NT2/D1 (cell line): ENCODE results near the gene SEMA3A.
A peak's percentile ranks its signal among the peaks of the same experiment; 100 is the strongest.

Source experiments
- DNase-seq: peaks from one replicate; pipeline ENCODE4 v3.0.0-alpha.2; 2011; ENCODE audit warnings: low read depth, low spot score
- H3K27me3 ChIP-seq: 2 replicates; pipeline ENCODE4 v1.6.0; 2011; ENCODE audit warnings: mild to moderate bottlenecking; ENCODE audit not compliant: insufficient read length, insufficient read depth
- H3K36me3 ChIP-seq: 2 replicates; pipeline ENCODE4 v1.6.1; 2011; ENCODE audit warnings: mild to moderate bottlenecking, low read length, mixed read lengths; ENCODE audit not compliant: insufficient read depth, insufficient read length
- H3K4me1 ChIP-seq: 2 replicates; pipeline ENCODE4 v1.5.1; 2011; ENCODE audit not compliant: insufficient read depth, insufficient read length
- H3K4me3 ChIP-seq: 2 replicates; pipeline ENCODE4 v1.5.1; 2011; ENCODE audit warnings: low read depth; ENCODE audit not compliant: insufficient read length
- H3K9ac ChIP-seq: 2 replicates; pipeline ENCODE4 v1.6.0; 2011; ENCODE audit warnings: low read depth; ENCODE audit not compliant: insufficient read length
- H3K9me3 ChIP-seq: 2 replicates; pipeline ENCODE4 v1.5.1; 2011; ENCODE audit warnings: mild to moderate bottlenecking, low read length; ENCODE audit not compliant: insufficient read depth
- SUZ12 ChIP-seq: IDR thresholded peaks from 2 replicates; pipeline ENCODE4 v1.6.1; 2011; ENCODE audit not compliant: insufficient read length, insufficient read depth; ENCODE audit errors: extremely low read depth
- YY1 ChIP-seq: IDR thresholded peaks from 2 replicates; pipeline ENCODE4 v1.6.1; 2011; ENCODE audit not compliant: insufficient read length, insufficient read depth
- ZNF274 ChIP-seq: IDR thresholded peaks from 2 replicates; pipeline ENCODE4 v1.6.1; 2011; ENCODE audit warnings: mild to moderate bottlenecking, low read depth, low read length

SEMA3A gene

DNA sequence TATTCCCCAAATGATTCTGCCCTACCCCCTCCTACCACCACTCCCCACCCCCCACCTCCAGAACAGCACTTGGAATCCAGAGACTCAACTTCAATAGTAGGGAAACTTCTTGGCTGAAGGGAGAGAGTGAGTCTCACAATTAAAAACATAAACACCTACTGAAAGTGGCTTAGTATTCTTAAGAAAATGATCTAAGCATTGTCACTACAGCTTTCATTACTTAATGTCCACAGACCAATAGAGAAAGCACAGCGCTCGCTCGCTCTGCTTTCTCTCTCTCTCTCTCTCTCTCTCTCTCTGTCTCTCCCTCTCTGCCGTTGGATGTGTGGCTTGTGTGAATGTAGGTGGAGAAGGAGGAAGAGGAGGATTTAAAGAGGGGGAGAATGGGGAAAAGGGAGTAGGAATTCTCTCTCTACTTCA, 1.5 kb upstream of the SEMA3A start:
- Histone ChIP-seq H3K9ac (no peak overlapping the region), H3K4me3 (no peak overlapping the region)

GRCh38 chr7:84195295-84196060, 889 bp upstream of the SEMA3A start:
- Histone ChIP-seq H3K27me3 (no peaks in the 10 kb centered on the region), H3K9me3 (no peaks in the 10 kb centered on the region), H3K4me3 (peak overlapping the region; percentile 8), H3K9ac (no peak overlapping the region), H3K4me1 (no peaks in the 10 kb centered on the region), H3K36me3 (no peaks in the 10 kb centered on the region)
- TF ChIP-seq YY1 (no peak), ZNF274 (no peak), SUZ12 (no peak)
- no peak for DNase-seq

More for the DNA sequence above, 1.5 kb upstream of the SEMA3A start:
- peak; percentile 20 for DNase-seq
- Histone ChIP-seq H3K4me1 (no peaks in the 10 kb centered on the region), H3K9me3 (no peaks in the 10 kb centered on the region), H3K27me3 (no peaks in the 10 kb centered on the region), H3K36me3 (no peaks in the 10 kb centered on the region)
- no peak for TF ChIP-seq SUZ12
- TF ChIP-seq ZNF274: no peak
- TF ChIP-seq YY1: no peak

DNA sequence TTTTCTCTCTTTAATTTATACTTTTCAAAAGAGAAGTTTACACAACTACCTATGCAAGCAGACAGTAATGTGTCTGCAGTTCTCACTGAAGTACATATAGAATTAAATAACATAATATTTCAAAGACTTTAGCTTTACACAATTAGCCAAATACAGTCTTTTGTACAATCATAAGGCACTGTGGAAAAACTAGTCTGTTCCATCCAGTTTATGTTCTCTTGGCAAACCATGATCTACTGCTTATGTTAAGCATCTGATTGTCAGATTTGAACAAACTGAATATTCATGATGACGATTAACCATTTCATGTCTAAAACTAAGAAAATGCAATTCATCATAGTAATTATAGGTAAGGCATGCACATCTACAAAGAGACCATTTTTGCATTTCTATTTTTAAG, 842 bp downstream of the SEMA3A start:
- Histone ChIP-seq H3K9me3 (no peaks in the 10 kb centered on the region), H3K27me3 (no peaks in the 10 kb centered on the region), H3K4me1 (no peaks in the 10 kb centered on the region), H3K4me3 (peak overlapping the region; percentile 35), H3K36me3 (no peaks in the 10 kb centered on the region), H3K9ac (no peak overlapping the region)
- DNase-seq: no peak
- no peak for TF ChIP-seq SUZ12
- TF ChIP-seq ZNF274: no peak
- no peak for TF ChIP-seq YY1

DNA sequence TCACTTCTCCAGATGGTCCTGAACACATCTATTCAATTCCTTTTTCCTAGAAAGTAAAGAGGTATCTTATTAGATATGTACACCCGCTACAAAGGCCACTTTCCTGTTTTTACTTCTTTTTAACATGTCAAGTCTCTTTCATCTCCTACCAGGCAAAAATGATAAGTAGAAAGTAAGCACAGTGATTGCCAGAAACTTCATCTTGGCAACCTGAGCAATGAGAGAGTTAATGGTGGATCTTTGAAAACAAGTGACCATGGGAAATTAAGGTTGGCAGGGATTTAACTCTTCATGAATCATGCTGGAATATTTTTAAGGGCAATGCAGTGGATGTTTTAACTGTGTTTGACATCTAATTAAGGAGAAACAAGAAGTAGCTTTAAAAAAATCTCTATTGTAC, 2.7 kb downstream of the SEMA3A start:
- H3K9ac ChIP-seq: no peak overlapping the region

GRCh38 chr7:84191261-84191660, 3.3 kb downstream of the SEMA3A start:
- Histone ChIP-seq H3K36me3 (no peaks in the 10 kb centered on the region), H3K9ac (no peak overlapping the region), H3K27me3 (no peaks in the 10 kb centered on the region), H3K9me3 (no peaks in the 10 kb centered on the region), H3K4me3 (no peak overlapping the region), H3K4me1 (no peaks in the 10 kb centered on the region)
- no peak for TF ChIP-seq YY1
- no peak for DNase-seq

More for the DNA sequence above, 2.7 kb downstream of the SEMA3A start:
- H3K4me1 ChIP-seq: no peaks in the 10 kb centered on the region
- no peak for DNase-seq
- no peaks in the 10 kb centered on the region for H3K27me3 ChIP-seq
- TF ChIP-seq SUZ12 (no peak), ZNF274 (no peak), YY1 (no peak)
- no peaks in the 10 kb centered on the region for H3K36me3 ChIP-seq
- no peak overlapping the region for H3K4me3 ChIP-seq
- no peaks in the 10 kb centered on the region for H3K9me3 ChIP-seq

- Histone ChIP-seq H3K9me3 (no peaks in the 10 kb centered on the region), H3K4me1 (no peaks in the 10 kb centered on the region), H3K4me3 (no peak overlapping the region), H3K27me3 (no peaks in the 10 kb centered on the region), H3K9ac (no peak overlapping the region), H3K36me3 (no peaks in the 10 kb centered on the region)
- no peak for DNase-seq
- TF ChIP-seq SUZ12: no peak
- no peak for TF ChIP-seq YY1
Observed at GRCh38 chr7:84190016-84190705, 4.4 kb downstream of the SEMA3A start.

DNA sequence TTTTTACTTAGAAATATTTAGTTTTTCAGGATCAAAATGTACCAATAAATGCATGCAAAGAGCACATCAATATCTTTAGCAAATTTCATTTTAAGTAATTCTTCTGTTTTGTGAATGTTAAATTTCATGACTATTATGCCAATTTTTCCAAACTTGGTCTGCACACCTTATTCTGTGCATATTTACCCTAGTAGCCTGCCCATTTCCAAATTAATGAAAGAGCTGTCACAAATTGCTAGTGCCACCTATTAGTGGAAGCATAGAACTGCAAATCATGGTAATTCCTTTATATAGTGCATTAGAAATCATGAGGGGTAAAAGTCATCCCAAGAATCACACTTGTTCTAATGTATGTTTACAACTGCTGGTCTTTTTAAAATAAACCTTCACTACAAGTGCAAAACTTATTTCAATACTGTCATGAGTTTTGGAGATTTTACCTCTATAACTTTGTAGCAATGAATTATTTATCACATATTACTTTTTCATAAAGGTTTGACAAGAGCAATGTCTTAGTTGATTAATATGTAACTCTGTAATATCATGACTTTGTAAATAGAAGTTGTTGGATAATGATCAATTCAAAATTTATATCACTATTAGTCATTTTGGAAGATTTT, 5.7 kb downstream of the SEMA3A start:
- H3K9me3 ChIP-seq: no peaks in the 10 kb centered on the region
- TF ChIP-seq SUZ12 (no peak), YY1 (no peak), ZNF274 (no peak)
- no peaks in the 10 kb centered on the region for H3K4me1 ChIP-seq
- no peaks in the 10 kb centered on the region for H3K27me3 ChIP-seq
- H3K36me3 ChIP-seq: no peaks in the 10 kb centered on the region
- no peak overlapping the region for H3K9ac ChIP-seq
- no peak for DNase-seq
- H3K4me3 ChIP-seq: no peak overlapping the region
